Measurements from ENCODE around the gene HECTD3.

The HECTD3 gene

GRCh38 chr1:45033356-45033755 lies 22.2 kb upstream of the HECTD3 start:
- Histone ChIP-seq H2BK5ac (ENCODE audit: low read depth, low read length, poor library complexity) (no peak overlapping the region), H4K8ac (ENCODE audit: low read depth, low read length) (no peak overlapping the region), H2AK5ac (ENCODE audit: low read length) (no peak overlapping the region), H3K4me1 (ENCODE audit: control insufficient read depth in 1 of 2, insufficient read depth in 2 of 2, low read length in 2 of 2) (no peaks in the 10 kb centered on the region), H2AFZ (ENCODE audit: insufficient read depth, low read length, poor library complexity) (no peak overlapping the region), H2BK12ac (ENCODE audit: low read length) (no peak overlapping the region), H3K18ac (ENCODE audit: low read length) (no peak overlapping the region), H3K36me3 (ENCODE audit: control insufficient read depth in 1 of 2, insufficient read depth in 2 of 2, low read length in 2 of 2) (no peaks in the 10 kb centered on the region), H2BK120ac (ENCODE audit: insufficient read depth, low read length, poor library complexity) (no peak overlapping the region), H3K4ac (ENCODE audit: low read depth, low read length) (no peak overlapping the region), H4K12ac (ENCODE audit: low read depth, low read length) (no peak overlapping the region), H3K9ac (ENCODE audit: low read length) (no peak overlapping the region), H3K4me3 (ENCODE audit: low read depth, low read length) (no peak overlapping the region), H3K27me3 (ENCODE audit: insufficient read depth, low read length) (no peaks in the 10 kb centered on the region), H4K91ac (ENCODE audit: low read depth, low read length) (no peak overlapping the region), H3K4me2 (ENCODE audit: low read length) (no peak overlapping the region), H3K27ac (ENCODE audit: low read depth, low read length) (no peak overlapping the region), H3K23ac (ENCODE audit: low read length) (no peak overlapping the region), H3K79me2 (ENCODE audit: control insufficient read depth, insufficient read depth, low read length, poor library complexity) (no peaks in the 10 kb centered on the region), H3K14ac (ENCODE audit: low read length) (no peak overlapping the region), H3K79me1 (ENCODE audit: low read length) (no peaks in the 10 kb centered on the region), H3K9me3 (ENCODE audit: insufficient read depth, low read depth, low read length) (no peaks in the 10 kb centered on the region)
- no CpG with 5 or more reads among the region's 1 CpG for WGBS (ENCODE audit: extremely low coverage, insufficient coverage, insufficient read length)
- DNase-seq: no peak

- H3K27ac ChIP-seq (ENCODE audit: low read depth, low read length): no peak overlapping the region
- H2AK5ac ChIP-seq (ENCODE audit: low read length): no peak overlapping the region
- H3K14ac ChIP-seq (ENCODE audit: low read length): no peak overlapping the region
- H2BK12ac ChIP-seq (ENCODE audit: low read length): no peak overlapping the region
- H3K4ac ChIP-seq (ENCODE audit: low read depth, low read length): no peak overlapping the region
- no peak overlapping the region for H4K91ac ChIP-seq (ENCODE audit: low read depth, low read length)
- H3K9ac ChIP-seq (ENCODE audit: low read length): no peak overlapping the region
- no peak overlapping the region for H4K12ac ChIP-seq (ENCODE audit: low read depth, low read length)
- no CpG with 5 or more reads among the region's 2 CpGs for WGBS (ENCODE audit: extremely low coverage, insufficient coverage, insufficient read length)
- H3K9me3 ChIP-seq (ENCODE audit: insufficient read depth, low read depth, low read length): no peaks in the 10 kb centered on the region
- no peak overlapping the region for H3K4me2 ChIP-seq (ENCODE audit: low read length)
- no peak overlapping the region for H3K23ac ChIP-seq (ENCODE audit: low read length)
- H2AFZ ChIP-seq (ENCODE audit: insufficient read depth, low read length, poor library complexity): no peak overlapping the region
- H3K18ac ChIP-seq (ENCODE audit: low read length): no peak overlapping the region
- H3K36me3 ChIP-seq (ENCODE audit: control insufficient read depth in 1 of 2, insufficient read depth in 2 of 2, low read length in 2 of 2): no peaks in the 10 kb centered on the region
- no peak overlapping the region for H3K4me3 ChIP-seq (ENCODE audit: low read depth, low read length)
- no peaks in the 10 kb centered on the region for H3K27me3 ChIP-seq (ENCODE audit: insufficient read depth, low read length)
- DNase-seq: peak in 1 of 2 donors; percentile 8
- no peak overlapping the region for H4K8ac ChIP-seq (ENCODE audit: low read depth, low read length)
- H3K79me2 ChIP-seq (ENCODE audit: control insufficient read depth, insufficient read depth, low read length, poor library complexity): no peaks in the 10 kb centered on the region
- no peak overlapping the region for H2BK120ac ChIP-seq (ENCODE audit: insufficient read depth, low read length, poor library complexity)
- H2BK5ac ChIP-seq (ENCODE audit: low read depth, low read length, poor library complexity): no peak overlapping the region
- no peaks in the 10 kb centered on the region for H3K79me1 ChIP-seq (ENCODE audit: low read length)
- H3K4me1 ChIP-seq (ENCODE audit: control insufficient read depth in 1 of 2, insufficient read depth in 2 of 2, low read length in 2 of 2): no peaks in the 10 kb centered on the region
Measured at GRCh38 chr1:45032837-45033236, 21.7 kb upstream of the HECTD3 start.

- Histone ChIP-seq H3K18ac (ENCODE audit: low read length) (no peak overlapping the region), H3K36me3 (ENCODE audit: control insufficient read depth in 1 of 2, insufficient read depth in 2 of 2, low read length in 2 of 2) (no peaks in the 10 kb centered on the region), H4K91ac (ENCODE audit: low read depth, low read length) (no peak overlapping the region), H2AFZ (ENCODE audit: insufficient read depth, low read length, poor library complexity) (no peak overlapping the region), H2AK5ac (ENCODE audit: low read length) (no peak overlapping the region), H3K9ac (ENCODE audit: low read length) (no peak overlapping the region), H3K27me3 (ENCODE audit: insufficient read depth, low read length) (no peaks in the 10 kb centered on the region), H3K9me3 (ENCODE audit: insufficient read depth, low read depth, low read length) (no peaks in the 10 kb centered on the region), H2BK5ac (ENCODE audit: low read depth, low read length, poor library complexity) (no peak overlapping the region), H3K4me2 (ENCODE audit: low read length) (no peak overlapping the region), H3K14ac (ENCODE audit: low read length) (no peak overlapping the region), H3K23ac (ENCODE audit: low read length) (no peak overlapping the region), H3K27ac (ENCODE audit: low read depth, low read length) (no peak overlapping the region), H4K12ac (ENCODE audit: low read depth, low read length) (no peak overlapping the region), H3K79me1 (ENCODE audit: low read length) (no peaks in the 10 kb centered on the region), H4K8ac (ENCODE audit: low read depth, low read length) (no peak overlapping the region), H3K79me2 (ENCODE audit: control insufficient read depth, insufficient read depth, low read length, poor library complexity) (no peaks in the 10 kb centered on the region), H3K4me1 (ENCODE audit: control insufficient read depth in 1 of 2, insufficient read depth in 2 of 2, low read length in 2 of 2) (no peaks in the 10 kb centered on the region), H2BK12ac (ENCODE audit: low read length) (no peak overlapping the region), H3K4me3 (ENCODE audit: low read depth, low read length) (no peak overlapping the region), H3K4ac (ENCODE audit: low read depth, low read length) (no peak overlapping the region), H2BK120ac (ENCODE audit: insufficient read depth, low read length, poor library complexity) (no peak overlapping the region)
- DNase-seq: no peak
- no CpG with 5 or more reads among the region's 1 CpG for WGBS (ENCODE audit: extremely low coverage, insufficient coverage, insufficient read length)
Measured at GRCh38 chr1:45026446-45026845, 15.3 kb upstream of the HECTD3 start.

GRCh38 chr1:45023663-45024062 lies 12.5 kb upstream of the HECTD3 start:
- Histone ChIP-seq H3K79me1 (ENCODE audit: low read length) (no peaks in the 10 kb centered on the region), H3K4ac (ENCODE audit: low read depth, low read length) (no peak overlapping the region), H3K4me2 (ENCODE audit: low read length) (no peak overlapping the region), H3K79me2 (ENCODE audit: control insufficient read depth, insufficient read depth, low read length, poor library complexity) (no peaks in the 10 kb centered on the region), H3K9ac (ENCODE audit: low read length) (no peak overlapping the region), H3K27me3 (ENCODE audit: insufficient read depth, low read length) (no peaks in the 10 kb centered on the region), H2BK5ac (ENCODE audit: low read depth, low read length, poor library complexity) (no peak overlapping the region), H3K9me3 (ENCODE audit: insufficient read depth, low read depth, low read length) (no peaks in the 10 kb centered on the region), H2AFZ (ENCODE audit: insufficient read depth, low read length, poor library complexity) (no peak overlapping the region), H3K23ac (ENCODE audit: low read length) (no peak overlapping the region), H2AK5ac (ENCODE audit: low read length) (no peak overlapping the region), H3K4me1 (ENCODE audit: control insufficient read depth in 1 of 2, insufficient read depth in 2 of 2, low read length in 2 of 2) (no peaks in the 10 kb centered on the region), H2BK12ac (ENCODE audit: low read length) (no peak overlapping the region), H3K14ac (ENCODE audit: low read length) (no peak overlapping the region), H4K12ac (ENCODE audit: low read depth, low read length) (no peak overlapping the region), H4K8ac (ENCODE audit: low read depth, low read length) (no peak overlapping the region), H4K91ac (ENCODE audit: low read depth, low read length) (no peak overlapping the region), H3K18ac (ENCODE audit: low read length) (no peak overlapping the region), H2BK120ac (ENCODE audit: insufficient read depth, low read length, poor library complexity) (no peak overlapping the region), H3K36me3 (ENCODE audit: control insufficient read depth in 1 of 2, insufficient read depth in 2 of 2, low read length in 2 of 2) (no peaks in the 10 kb centered on the region), H3K4me3 (ENCODE audit: low read depth, low read length) (no peak overlapping the region), H3K27ac (ENCODE audit: low read depth, low read length) (no peak overlapping the region)
- no CpG with 5 or more reads among the region's 1 CpG for WGBS (ENCODE audit: extremely low coverage, insufficient coverage, insufficient read length)
- no peak for DNase-seq
